GM12892 (cell line): ENCODE results near the gene BRSK2.

Source experiments
- POLR2AphosphoS5 ChIP-seq: IDR thresholded peaks from 2 replicates; pipeline ENCODE4 v1.6.1; 2011; ENCODE audit warnings: low read depth, low read length, control low read depth
- TAF1 ChIP-seq: IDR thresholded peaks from 2 replicates; pipeline ENCODE4 v1.6.1; 2011; ENCODE audit warnings: low read depth, mild to moderate bottlenecking, control low read depth, low read length, borderline replicate concordance

DNA sequence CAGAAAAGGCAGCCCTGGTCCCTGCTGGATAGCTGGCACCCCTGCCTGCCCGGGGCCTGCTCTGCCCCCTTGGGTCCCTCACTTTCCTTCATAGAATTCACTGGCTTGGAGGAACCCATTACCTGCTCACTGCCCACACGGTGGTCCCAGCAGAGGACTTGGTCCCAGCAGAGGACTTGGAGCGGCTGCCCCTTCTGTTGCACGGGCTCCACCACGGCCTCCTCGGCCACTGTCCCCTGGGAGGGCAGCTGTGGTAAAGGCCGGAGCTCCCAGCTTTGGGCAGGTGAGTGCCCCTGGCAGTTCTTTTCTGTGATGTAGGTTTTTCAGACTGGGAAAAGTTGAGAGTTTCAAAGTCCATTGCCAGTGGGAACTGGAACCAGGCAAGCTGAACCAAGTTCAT is 25.9 kb downstream of the BRSK2 start:
- TF ChIP-seq TAF1 (no peak), POLR2AphosphoS5 (no peak)
